Liver (tissue), 3 donors: ENCODE data around the gene ASTE1.

Experiments used
- NR2F2 ChIP-seq: IDR thresholded peaks from 2 replicates; pipeline ENCODE4 v1.6.1; 2016; ENCODE audit warnings: antibody characterized with exemption
- YY1 ChIP-seq: IDR thresholded peaks from 2 replicates; pipeline ENCODE4 v1.6.1; 2016; ENCODE audit warnings: antibody characterized with exemption, mild to moderate bottlenecking
- TF ChIP-seq, protein P1 (sequence below): fragments of 150-350 bp; IDR thresholded peaks from 2 replicates; pipeline ENCODE4 v1.5.1; 2017; ENCODE audit warnings: improper control_type of control experiment, low read depth, low read length; ENCODE audit not compliant: missing input control
- TF ChIP-seq, protein P2 (sequence below): IDR thresholded peaks from 2 replicates; pipeline ENCODE4 v1.6.1; 2016; ENCODE audit warnings: antibody characterized with exemption, mild to moderate bottlenecking
- TF ChIP-seq, protein P3 (sequence below): IDR thresholded peaks from 2 replicates; pipeline ENCODE4 v1.6.1; 2016; ENCODE audit warnings: antibody characterized with exemption
- donor health status: healthy.
- donor health status: healthy.

DNA sequence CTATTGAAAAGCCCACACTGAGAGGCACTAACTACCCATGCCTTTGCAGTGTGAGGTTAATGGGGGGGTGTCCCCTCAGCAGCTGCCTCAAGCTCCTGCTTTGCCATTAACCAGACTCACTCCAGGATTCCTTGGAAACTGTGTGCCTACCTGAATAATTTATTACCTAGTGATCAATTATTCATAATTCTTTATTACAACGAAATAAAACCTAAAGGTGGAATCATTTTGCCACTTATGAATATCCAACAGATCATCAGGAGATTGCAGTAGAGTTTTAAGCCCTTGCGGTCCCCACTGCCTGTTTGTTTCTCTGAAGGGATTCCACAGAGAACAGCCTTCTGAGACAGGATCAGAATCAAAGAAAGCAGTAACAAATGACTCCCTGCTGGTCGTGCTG, 23.4 kb upstream of the ASTE1 start:
- TF ChIP-seq, protein P1, sequence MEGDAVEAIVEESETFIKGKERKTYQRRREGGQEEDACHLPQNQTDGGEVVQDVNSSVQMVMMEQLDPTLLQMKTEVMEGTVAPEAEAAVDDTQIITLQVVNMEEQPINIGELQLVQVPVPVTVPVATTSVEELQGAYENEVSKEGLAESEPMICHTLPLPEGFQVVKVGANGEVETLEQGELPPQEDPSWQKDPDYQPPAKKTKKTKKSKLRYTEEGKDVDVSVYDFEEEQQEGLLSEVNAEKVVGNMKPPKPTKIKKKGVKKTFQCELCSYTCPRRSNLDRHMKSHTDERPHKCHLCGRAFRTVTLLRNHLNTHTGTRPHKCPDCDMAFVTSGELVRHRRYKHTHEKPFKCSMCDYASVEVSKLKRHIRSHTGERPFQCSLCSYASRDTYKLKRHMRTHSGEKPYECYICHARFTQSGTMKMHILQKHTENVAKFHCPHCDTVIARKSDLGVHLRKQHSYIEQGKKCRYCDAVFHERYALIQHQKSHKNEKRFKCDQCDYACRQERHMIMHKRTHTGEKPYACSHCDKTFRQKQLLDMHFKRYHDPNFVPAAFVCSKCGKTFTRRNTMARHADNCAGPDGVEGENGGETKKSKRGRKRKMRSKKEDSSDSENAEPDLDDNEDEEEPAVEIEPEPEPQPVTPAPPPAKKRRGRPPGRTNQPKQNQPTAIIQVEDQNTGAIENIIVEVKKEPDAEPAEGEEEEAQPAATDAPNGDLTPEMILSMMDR = no peak
- TF ChIP-seq NR2F2 (no peak), YY1 (no peak)
- TF ChIP-seq, protein P2, sequence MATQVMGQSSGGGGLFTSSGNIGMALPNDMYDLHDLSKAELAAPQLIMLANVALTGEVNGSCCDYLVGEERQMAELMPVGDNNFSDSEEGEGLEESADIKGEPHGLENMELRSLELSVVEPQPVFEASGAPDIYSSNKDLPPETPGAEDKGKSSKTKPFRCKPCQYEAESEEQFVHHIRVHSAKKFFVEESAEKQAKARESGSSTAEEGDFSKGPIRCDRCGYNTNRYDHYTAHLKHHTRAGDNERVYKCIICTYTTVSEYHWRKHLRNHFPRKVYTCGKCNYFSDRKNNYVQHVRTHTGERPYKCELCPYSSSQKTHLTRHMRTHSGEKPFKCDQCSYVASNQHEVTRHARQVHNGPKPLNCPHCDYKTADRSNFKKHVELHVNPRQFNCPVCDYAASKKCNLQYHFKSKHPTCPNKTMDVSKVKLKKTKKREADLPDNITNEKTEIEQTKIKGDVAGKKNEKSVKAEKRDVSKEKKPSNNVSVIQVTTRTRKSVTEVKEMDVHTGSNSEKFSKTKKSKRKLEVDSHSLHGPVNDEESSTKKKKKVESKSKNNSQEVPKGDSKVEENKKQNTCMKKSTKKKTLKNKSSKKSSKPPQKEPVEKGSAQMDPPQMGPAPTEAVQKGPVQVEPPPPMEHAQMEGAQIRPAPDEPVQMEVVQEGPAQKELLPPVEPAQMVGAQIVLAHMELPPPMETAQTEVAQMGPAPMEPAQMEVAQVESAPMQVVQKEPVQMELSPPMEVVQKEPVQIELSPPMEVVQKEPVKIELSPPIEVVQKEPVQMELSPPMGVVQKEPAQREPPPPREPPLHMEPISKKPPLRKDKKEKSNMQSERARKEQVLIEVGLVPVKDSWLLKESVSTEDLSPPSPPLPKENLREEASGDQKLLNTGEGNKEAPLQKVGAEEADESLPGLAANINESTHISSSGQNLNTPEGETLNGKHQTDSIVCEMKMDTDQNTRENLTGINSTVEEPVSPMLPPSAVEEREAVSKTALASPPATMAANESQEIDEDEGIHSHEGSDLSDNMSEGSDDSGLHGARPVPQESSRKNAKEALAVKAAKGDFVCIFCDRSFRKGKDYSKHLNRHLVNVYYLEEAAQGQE = no peak
- TF ChIP-seq, protein P3, sequence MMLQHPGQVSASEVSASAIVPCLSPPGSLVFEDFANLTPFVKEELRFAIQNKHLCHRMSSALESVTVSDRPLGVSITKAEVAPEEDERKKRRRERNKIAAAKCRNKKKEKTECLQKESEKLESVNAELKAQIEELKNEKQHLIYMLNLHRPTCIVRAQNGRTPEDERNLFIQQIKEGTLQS = no peak
